Measurements from ENCODE around the gene PCGF3. TPM values are rescaled to one million over a fixed set of nuclear protein-coding genes. Genes with fewer than 3 reads are reported as not detected.
A peak's percentile ranks its signal among the peaks of the same experiment; 100 is the strongest.

PCGF3 gene
- total RNA-seq, 1 donor from 2014 or later = 64.3 TPM

DNA sequence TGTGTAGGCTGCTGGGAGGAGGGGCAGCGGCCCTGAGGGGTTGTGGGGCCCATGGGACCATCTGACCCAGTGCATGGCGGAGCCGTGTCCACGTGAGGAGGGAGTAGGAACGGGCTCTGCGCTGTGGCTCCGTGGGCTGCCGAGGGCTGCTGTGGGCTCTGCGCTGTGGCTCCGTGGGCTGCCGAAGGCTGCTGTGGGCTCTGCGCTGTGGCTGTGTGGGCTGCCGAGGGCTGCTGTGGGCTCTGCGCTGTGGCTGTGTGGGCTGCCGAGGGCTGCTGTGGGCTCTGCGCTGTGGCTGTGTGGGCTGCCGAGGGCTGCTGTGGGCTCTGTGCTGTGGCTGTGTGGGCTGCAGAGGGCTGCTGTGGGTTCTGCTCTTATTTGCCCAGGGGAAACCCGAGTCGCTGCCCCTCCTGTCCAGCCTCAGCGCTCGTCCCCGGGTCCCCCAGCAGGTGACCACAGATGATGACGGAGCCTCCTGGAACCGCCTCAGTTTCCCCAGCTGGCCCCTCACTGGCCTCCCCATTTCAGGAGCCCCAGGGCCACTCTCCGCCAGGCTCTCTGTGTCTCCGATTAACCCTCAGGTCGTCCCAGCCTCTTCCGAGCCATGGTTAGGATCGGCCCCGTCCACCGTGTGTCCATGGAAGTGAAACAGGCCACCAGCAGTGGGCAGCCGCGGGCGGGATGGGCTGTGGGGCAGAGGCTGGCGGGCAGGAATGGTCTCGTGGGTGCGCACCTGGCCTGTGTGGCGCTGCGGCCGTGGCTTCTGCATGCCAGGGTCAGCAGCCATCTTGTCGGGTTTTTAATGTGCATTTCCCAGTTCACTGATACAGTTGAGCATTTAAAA lies 20.0 kb downstream of the PCGF3 start:
- peaks cover 15% of the 10 kb centered on the region for H3K36me3 Mint-ChIP-seq
- TF ChIP-seq, protein P1, sequence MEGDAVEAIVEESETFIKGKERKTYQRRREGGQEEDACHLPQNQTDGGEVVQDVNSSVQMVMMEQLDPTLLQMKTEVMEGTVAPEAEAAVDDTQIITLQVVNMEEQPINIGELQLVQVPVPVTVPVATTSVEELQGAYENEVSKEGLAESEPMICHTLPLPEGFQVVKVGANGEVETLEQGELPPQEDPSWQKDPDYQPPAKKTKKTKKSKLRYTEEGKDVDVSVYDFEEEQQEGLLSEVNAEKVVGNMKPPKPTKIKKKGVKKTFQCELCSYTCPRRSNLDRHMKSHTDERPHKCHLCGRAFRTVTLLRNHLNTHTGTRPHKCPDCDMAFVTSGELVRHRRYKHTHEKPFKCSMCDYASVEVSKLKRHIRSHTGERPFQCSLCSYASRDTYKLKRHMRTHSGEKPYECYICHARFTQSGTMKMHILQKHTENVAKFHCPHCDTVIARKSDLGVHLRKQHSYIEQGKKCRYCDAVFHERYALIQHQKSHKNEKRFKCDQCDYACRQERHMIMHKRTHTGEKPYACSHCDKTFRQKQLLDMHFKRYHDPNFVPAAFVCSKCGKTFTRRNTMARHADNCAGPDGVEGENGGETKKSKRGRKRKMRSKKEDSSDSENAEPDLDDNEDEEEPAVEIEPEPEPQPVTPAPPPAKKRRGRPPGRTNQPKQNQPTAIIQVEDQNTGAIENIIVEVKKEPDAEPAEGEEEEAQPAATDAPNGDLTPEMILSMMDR (conservative IDR thresholded peaks at IDR 0.05) = no peak
- no peak overlapping the region for H3K27ac Mint-ChIP-seq
- no peaks in the 10 kb centered on the region for H3K9me3 Mint-ChIP-seq
- H3K27me3 Mint-ChIP-seq = no peaks in the 10 kb centered on the region
- H3K4me3 Mint-ChIP-seq = no peak overlapping the region
- peaks cover 8% of the 10 kb centered on the region for H3K4me1 Mint-ChIP-seq (ENCODE audit: unreplicated experiment)
- DNase-seq (ENCODE audit: extremely low spot score, unreplicated experiment) = no peak

DNA sequence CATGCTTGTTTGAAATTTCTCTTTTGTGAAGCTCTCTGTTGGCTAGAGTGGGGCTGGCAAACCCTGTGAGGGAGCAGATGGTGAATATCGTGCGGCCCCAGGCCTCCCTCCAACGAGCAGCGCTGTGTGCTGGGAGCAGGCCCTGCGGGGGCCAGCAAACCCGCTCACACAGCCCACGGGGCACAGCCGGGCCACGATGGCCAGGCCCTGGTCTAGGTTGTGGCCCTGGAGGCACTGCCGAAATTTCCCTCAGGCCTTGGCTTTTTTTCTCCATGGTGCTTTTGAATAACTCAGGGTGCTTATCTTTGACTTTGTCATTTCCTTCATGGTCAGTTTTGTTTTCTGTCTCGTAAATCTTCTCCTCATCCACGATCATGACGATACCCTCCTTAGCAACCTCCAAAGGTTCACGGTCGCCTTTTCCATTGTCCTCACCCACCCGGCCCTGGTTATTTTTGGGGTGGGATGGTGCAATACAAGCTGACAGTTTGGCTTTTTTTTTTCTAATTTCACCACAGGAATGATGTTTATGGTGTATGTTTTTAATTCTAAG lies 20.7 kb downstream of the PCGF3 start:
- Mint-ChIP-seq H3K9me3 (no peaks in the 10 kb centered on the region), H3K4me3 (no peak overlapping the region), H3K27me3 (no peaks in the 10 kb centered on the region), H3K27ac (peak overlapping the region; percentile 42), H3K4me1 (ENCODE audit: unreplicated experiment) (peaks cover 8% of the 10 kb centered on the region), H3K36me3 (peaks cover 18% of the 10 kb centered on the region)
- DNase-seq (ENCODE audit: extremely low spot score, unreplicated experiment) = no peak
- TF ChIP-seq, protein P1 (conservative IDR thresholded peaks at IDR 0.05) = no peak

DNA sequence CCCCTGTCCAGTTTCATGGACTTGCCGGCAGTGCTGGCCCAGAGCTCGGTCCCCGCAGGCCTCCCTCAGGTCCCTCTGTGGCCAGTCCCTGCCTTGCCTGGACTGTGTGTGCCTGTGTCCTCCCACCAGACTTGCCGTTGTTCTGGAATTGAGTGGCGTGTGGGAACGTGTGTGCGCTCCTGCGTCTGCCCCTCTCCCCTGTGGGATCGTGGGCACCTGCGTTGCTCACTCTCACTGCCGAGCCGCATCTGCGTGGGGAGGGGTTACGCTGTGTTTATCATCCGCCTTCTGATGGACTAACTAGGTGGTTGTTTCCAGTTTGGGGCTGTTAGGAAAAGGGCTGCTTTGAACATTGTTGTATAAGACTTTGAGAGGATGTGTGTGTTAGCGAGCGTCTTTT lies 21.2 kb downstream of the PCGF3 start:
- DNase-seq (ENCODE audit: extremely low spot score, unreplicated experiment) = no peak
- Mint-ChIP-seq H3K9me3 (no peaks in the 10 kb centered on the region), H3K4me3 (no peak overlapping the region), H3K4me1 (ENCODE audit: unreplicated experiment) (peaks cover 8% of the 10 kb centered on the region), H3K27me3 (no peaks in the 10 kb centered on the region), H3K36me3 (peaks cover 15% of the 10 kb centered on the region), H3K27ac (peak overlapping the region; percentile 42)
- TF ChIP-seq, protein P1 (conservative IDR thresholded peaks at IDR 0.05) = no peak

DNA sequence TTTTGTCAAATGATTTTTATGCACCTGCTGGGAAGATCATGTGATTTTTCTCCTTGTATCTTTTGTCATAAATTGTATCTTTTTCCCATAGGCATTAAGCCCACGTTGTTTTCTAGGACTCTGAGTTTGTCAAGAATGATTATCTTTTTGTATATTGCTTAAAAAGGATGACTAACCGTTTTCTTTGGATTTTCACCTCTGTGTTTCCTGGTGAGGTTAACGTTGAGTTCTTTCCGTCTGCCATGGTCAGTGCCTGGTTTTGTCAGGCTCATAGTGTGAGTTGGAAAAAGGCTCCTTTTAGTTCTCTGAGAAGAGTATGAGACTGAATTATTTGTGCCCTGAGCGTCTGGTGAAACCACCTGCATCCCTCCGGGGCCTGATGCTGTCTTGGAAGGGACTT lies 21.9 kb downstream of the PCGF3 start:
- TF ChIP-seq, protein P1 (conservative IDR thresholded peaks at IDR 0.05) = no peak
- Mint-ChIP-seq H3K36me3 (peaks cover 11% of the 10 kb centered on the region), H3K4me1 (ENCODE audit: unreplicated experiment) (peaks cover 8% of the 10 kb centered on the region), H3K4me3 (no peak overlapping the region), H3K9me3 (no peaks in the 10 kb centered on the region), H3K27ac (no peak overlapping the region), H3K27me3 (no peaks in the 10 kb centered on the region)
- no peak for DNase-seq (ENCODE audit: extremely low spot score, unreplicated experiment)

DNA sequence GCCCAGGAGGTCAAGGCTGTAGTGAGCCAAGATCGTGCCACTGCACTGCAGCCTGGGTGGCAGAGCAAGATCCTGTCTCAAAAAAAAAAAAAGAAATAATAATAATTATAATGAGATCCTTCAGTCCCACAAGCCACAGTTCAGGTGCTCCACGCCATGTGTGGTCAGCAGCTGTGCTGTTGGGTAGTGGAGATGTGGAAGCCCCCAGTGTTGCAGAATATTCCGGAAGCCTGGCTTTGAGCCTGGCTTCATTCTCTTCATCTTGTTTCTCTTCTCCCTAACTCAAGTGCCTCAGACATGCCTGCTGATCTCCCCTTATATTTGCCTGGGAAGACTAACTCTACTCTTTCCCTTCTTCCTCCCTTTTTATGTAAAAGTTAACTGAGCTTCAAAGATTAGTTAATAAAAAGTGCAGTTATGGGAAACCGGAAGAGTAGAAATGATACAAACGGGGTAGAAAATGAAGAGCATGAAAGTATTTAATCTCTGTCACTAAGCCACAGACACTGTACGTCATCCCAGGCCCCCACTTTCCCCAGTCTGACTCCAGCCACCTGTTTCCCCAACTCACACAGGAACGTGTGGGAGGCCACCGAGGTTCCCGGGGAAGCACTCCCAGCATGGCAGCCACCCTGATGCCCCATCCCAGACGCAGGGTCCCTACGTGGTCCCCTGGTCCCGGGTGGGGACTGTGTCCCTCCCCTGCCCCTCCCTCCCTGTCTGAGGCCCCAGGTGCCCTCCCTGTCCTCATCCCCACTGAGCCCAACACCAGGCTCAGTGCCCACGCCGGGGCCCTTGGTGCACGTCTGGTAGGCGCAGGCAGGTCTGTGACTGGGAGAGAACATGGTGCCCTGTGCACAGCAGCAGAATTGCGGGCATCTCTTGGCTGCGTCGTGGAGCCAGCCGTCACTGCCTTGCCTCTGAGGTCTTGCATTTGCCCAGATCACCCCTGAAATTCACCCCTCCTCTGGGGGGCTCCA lies 24.0 kb downstream of the PCGF3 start:
- H3K27ac Mint-ChIP-seq = no peak overlapping the region
- H3K4me1 Mint-ChIP-seq (ENCODE audit: unreplicated experiment) = peaks cover 8% of the 10 kb centered on the region
- no peaks in the 10 kb centered on the region for H3K9me3 Mint-ChIP-seq
- H3K36me3 Mint-ChIP-seq = peaks cover 22% of the 10 kb centered on the region
- no peak overlapping the region for H3K4me3 Mint-ChIP-seq
- no peaks in the 10 kb centered on the region for H3K27me3 Mint-ChIP-seq
- no peak for DNase-seq (ENCODE audit: extremely low spot score, unreplicated experiment)
- TF ChIP-seq, protein P1 (conservative IDR thresholded peaks at IDR 0.05) = no peak
